Activated CD8-positive, alpha-beta T cell treated with anti-CD3 and anti-CD28 coated beads for 36 hours (primary cell): ENCODE results near the gene KRTAP10-11. TPM values are rescaled to one million over a fixed set of nuclear protein-coding genes. Genes with fewer than 3 reads are reported as not detected.

Source experiments
- ATAC-seq: fragments of 200-7000 bp; cut with Tn5 transposase; one replicate; pipeline ENCODE4 v1.10.0; 2021; ENCODE audit warnings: mild to moderate bottlenecking, moderate library complexity
- CTCF ChIA-PET: fragments of 350-600 bp; sonication (Branson Sonifier 250); formaldehyde crosslinking; loops from one replicate; lab custom pipeline; 2021; ENCODE audit warnings: antibody characterized with exemption; lab: Charles Lee
- POLR2A ChIA-PET: fragments of 350-600 bp; sonication (Branson Sonifier 250); formaldehyde crosslinking; loops from one replicate; lab custom pipeline; 2021; ENCODE audit warnings: antibody characterized with exemption; lab: Charles Lee
- DNase-seq: peaks from one replicate; pipeline ENCODE4 v3.0.0-alpha.2; 2020
- H3K27ac Mint-ChIP-seq: one replicate; pipeline ENCODE4 v1.8.0; 2021; ENCODE audit warnings: mild to moderate bottlenecking, mixed read lengths
- H3K27me3 Mint-ChIP-seq: one replicate; pipeline ENCODE4 v1.8.0; 2021; ENCODE audit warnings: mixed read lengths
- H3K36me3 Mint-ChIP-seq: one replicate; pipeline ENCODE4 v1.8.0; 2021; ENCODE audit warnings: low read depth, mixed read lengths
- H3K4me1 Mint-ChIP-seq: one replicate; pipeline ENCODE4 v1.8.0; 2021; ENCODE audit warnings: low read depth, mixed read lengths
- H3K4me3 Mint-ChIP-seq: one replicate; pipeline ENCODE4 v1.8.0; 2021; ENCODE audit warnings: mild to moderate bottlenecking, moderate library complexity, mixed read lengths
- H3K9me3 Mint-ChIP-seq: one replicate; pipeline ENCODE4 v1.8.0; 2021; ENCODE audit warnings: mixed read lengths
- intact Hi-C: fragments of 100-400 bp; cut with micrococcal nuclease; formaldehyde crosslinking; loops from one replicate; pipeline ENCODE4 v1.10.0; 2022
- total RNA-seq, 2 experiments: library from RNA; stranded (reverse); gene quantifications; one replicate each; pipeline ENCODE4 v1.2.3, GENCODE V29; 2021
- TF ChIP-seq, protein P1 (sequence below): fragments of 200-600 bp; IDR thresholded peaks from one replicate; pipeline ENCODE4 v1.8.0; 2022; ENCODE audit warnings: antibody characterized with exemption, mild to moderate bottlenecking

Gene KRTAP10-11
- total RNA-seq, 2 experiments from 2014 or later: not detected

DNA sequence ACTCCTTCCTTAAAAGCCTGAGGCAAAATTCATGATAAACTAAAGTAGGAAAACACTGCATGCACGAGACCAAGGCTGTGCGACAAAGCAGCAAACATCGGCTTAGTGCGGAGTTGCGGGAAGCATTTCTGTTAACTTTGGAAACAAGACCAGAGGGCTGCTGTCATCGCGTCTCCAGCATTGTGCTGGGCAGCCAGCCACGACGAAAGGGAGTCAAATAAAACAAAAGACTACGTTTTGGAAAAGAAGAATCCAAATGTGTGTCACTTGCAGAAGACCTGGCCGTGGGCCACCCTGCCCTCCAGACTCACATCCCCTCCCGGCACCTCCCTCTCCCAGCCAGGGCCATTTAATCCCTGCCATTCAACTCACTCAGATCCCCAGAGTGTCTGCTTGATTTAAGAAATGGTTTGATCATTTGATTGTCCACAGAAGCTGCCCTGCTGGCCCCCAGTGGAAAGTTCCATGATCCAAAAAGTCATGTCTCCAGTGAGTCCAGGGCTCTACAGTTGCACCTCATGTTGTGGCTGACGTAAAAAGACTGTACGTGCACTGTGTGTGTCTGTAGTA is 2.4 kb upstream of the KRTAP10-11 start:
- H3K27me3 Mint-ChIP-seq: no peaks in the 10 kb centered on the region
- H3K4me1 Mint-ChIP-seq: peaks cover 6% of the 10 kb centered on the region
- ChIA-PET CTCF (no interaction called here), POLR2A (no interaction called here)
- intact Hi-C loops: no loop called here
- TF ChIP-seq, protein P1, sequence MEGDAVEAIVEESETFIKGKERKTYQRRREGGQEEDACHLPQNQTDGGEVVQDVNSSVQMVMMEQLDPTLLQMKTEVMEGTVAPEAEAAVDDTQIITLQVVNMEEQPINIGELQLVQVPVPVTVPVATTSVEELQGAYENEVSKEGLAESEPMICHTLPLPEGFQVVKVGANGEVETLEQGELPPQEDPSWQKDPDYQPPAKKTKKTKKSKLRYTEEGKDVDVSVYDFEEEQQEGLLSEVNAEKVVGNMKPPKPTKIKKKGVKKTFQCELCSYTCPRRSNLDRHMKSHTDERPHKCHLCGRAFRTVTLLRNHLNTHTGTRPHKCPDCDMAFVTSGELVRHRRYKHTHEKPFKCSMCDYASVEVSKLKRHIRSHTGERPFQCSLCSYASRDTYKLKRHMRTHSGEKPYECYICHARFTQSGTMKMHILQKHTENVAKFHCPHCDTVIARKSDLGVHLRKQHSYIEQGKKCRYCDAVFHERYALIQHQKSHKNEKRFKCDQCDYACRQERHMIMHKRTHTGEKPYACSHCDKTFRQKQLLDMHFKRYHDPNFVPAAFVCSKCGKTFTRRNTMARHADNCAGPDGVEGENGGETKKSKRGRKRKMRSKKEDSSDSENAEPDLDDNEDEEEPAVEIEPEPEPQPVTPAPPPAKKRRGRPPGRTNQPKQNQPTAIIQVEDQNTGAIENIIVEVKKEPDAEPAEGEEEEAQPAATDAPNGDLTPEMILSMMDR: no peak
- no peak overlapping the region for H3K27ac Mint-ChIP-seq
- ATAC-seq (no peak), DNase-seq (no peak)
- no peaks in the 10 kb centered on the region for H3K36me3 Mint-ChIP-seq
- no peak overlapping the region for H3K4me3 Mint-ChIP-seq
- H3K9me3 Mint-ChIP-seq: peaks cover 34% of the 10 kb centered on the region

DNA sequence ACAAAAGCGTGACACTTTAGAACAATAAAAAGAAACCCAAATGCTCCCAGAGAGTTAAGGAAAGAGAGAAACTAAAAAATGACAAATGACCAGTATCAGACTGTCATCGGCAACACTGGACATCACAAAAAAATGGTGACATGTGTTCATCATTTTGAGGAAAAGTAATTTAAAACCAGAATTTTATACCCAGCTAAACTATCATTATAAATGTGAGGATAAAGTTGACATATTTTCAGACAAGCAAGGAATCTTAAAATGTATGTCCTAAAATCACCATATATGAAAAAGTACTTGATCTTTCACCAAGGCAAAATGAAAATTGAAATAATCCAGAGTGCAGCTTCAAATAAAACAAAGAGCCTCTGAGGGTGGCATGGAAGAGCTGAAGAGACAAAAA is 1.3 kb upstream of the KRTAP10-11 start:
- H3K9me3 Mint-ChIP-seq: peaks cover 34% of the 10 kb centered on the region
- POLR2A ChIA-PET: no interaction called here
- ATAC-seq (no peak), DNase-seq (no peak)
- peaks cover 6% of the 10 kb centered on the region for H3K4me1 Mint-ChIP-seq
- TF ChIP-seq, protein P1: no peak
- no peak overlapping the region for H3K27ac Mint-ChIP-seq
- CTCF ChIA-PET: interaction anchor here (1.0 to 1.2 kb wide), 2 partner anchors 26 to 149 kb away, joined by 3 to 4 read pairs; no protein-coding TSS in a partner anchor
- no peak overlapping the region for H3K4me3 Mint-ChIP-seq
- no peaks in the 10 kb centered on the region for H3K27me3 Mint-ChIP-seq
- H3K36me3 Mint-ChIP-seq: no peaks in the 10 kb centered on the region
- intact Hi-C loops: no loop called here

DNA sequence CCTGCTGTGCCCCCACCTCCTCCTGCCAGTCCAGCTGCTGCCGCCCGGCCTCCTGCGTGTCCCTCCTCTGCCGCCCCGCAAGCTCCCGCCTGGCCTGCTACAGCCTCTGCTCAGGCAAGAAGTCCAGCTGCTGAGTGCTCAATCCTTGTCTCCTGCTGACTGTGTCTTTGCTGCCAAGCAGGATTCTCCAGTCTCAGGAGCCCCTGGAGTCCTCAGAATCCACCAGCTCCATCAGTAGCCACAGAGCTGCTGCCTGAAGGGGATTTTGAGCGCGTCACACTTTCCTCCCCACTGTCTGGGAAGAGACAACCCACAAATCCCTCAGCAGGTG is 973 bp downstream of the KRTAP10-11 start:
- H3K4me1 Mint-ChIP-seq: peaks cover 6% of the 10 kb centered on the region
- H3K27me3 Mint-ChIP-seq: no peaks in the 10 kb centered on the region
- H3K36me3 Mint-ChIP-seq: no peaks in the 10 kb centered on the region
- no peak overlapping the region for H3K27ac Mint-ChIP-seq
- TF ChIP-seq, protein P1: no peak
- ChIA-PET CTCF (interaction anchor here (0.8 to 1.5 kb wide), 4 partner anchors 15 to 95 kb away, joined by 3 to 4 read pairs (median 4); partner anchors contain the start of gene KRTAP12-1), POLR2A (interaction anchor here (0.8 kb wide), 1 partner anchor 27 kb away, joined by 3 read pairs; no protein-coding TSS in a partner anchor)
- DNase-seq: no peak
- H3K9me3 Mint-ChIP-seq: peaks cover 24% of the 10 kb centered on the region
- no peak for ATAC-seq
- intact Hi-C loops: no loop called here
- H3K4me3 Mint-ChIP-seq: no peak overlapping the region

DNA sequence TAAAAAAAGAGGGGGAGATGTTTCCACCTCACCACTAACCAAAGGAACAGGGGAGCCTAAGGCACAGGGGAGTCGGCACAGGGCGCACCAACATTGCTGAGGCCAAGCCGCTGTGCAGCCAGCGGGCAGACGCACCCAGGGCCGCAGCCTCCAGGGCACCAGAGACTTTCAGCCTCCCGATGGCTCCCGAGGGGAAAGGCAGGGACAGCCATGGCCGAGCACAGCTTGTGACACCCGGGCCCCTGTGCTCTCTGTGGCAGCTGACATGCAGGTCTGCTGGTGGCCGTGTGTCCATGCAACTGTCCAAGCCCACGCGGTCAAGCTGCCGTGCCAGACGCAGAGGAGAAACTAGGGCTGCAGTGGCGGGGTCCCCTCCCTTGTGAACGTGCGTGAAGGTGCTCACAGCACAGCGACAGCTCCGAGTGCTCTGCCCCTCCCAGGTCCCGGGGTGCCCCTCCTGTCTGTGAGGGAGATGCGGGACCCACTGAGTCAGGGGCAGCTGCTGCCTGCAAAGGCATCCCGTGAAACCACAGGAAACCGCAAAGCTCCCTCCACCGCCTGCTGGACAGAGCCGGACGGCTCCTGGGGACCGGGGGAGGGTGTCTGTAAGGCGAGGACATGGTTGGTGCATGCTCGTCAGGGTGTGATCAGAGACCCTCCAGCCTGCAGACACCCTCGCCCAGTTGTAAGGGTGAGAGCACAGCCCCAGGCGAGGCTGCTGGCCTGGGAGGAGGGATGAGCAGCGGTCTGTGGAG is 2.5 kb downstream of the KRTAP10-11 start:
- CTCF ChIA-PET: interaction anchor here (1.0 to 1.7 kb wide), 2 partner anchors 14 to 139 kb away, joined by 3 to 4 read pairs; no protein-coding TSS in a partner anchor
- TF ChIP-seq, protein P1: no peak
- POLR2A ChIA-PET: no interaction called here
- no peak for DNase-seq
- no peak for ATAC-seq
- intact Hi-C loops: no loop called here
- Mint-ChIP-seq H3K27me3 (no peaks in the 10 kb centered on the region), H3K9me3 (peaks cover 19% of the 10 kb centered on the region), H3K4me1 (peaks cover 9% of the 10 kb centered on the region), H3K36me3 (no peaks in the 10 kb centered on the region), H3K27ac (no peak overlapping the region), H3K4me3 (no peak overlapping the region)
